GM10248 (cell line): Measurements from ENCODE around the gene PLCL2.
"Not testable (repeated sequence)": the region's sequence is repeated elsewhere in the genome, so short reads cannot be mapped to it uniquely, and the experiment has no call there.

Source experiments
- CTCF ChIA-PET: fragments of 300-600 bp; sonication (Branson Sonifier 250); formaldehyde crosslinking; extraction: SDS; loops from one replicate; lab custom pipeline; 2021; ENCODE audit warnings: antibody characterized with exemption; lab: Yijun Ruan, JAX
- POLR2A ChIA-PET: fragments of 350-650 bp; sonication (Branson Sonifier 250); formaldehyde crosslinking; extraction: SDS; loops from one replicate; lab custom pipeline; 2020; ENCODE audit warnings: antibody characterized with exemption; lab: Yijun Ruan, JAX
- DNase-seq: peaks from one replicate; pipeline ENCODE4 v3.0.0; 2012; ENCODE audit errors: extremely low spot score
- TF ChIP-seq, protein P1 (sequence below): IDR thresholded peaks from 2 replicates; pipeline ENCODE4 v1.5.1; 2012; ENCODE audit warnings: mild to moderate bottlenecking, low read depth; ENCODE audit errors: extremely low read depth, missing control alignments, control extremely low read depth

Gene PLCL2

DNA sequence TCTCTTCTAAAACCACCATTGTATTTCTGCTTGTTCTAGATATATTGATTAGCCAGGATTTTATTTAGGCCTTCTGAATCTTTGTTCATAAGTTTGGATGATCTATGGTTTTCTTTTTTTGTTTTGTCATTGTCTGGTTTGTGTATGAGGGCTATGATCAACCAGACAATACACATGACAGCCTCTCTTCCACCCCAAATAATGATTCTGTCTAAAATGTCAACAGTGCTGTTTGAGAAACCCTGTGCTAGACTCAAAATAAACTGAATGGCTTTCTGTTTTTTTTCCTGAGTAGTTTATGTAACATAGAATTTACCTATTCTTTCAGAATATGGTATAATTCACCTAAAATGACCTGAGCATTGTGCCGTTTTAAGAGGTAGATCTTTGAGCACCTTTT is 66.1 kb downstream of the PLCL2 start:
- CTCF ChIA-PET: no interaction called here
- DNase-seq: no peak
- POLR2A ChIA-PET: no interaction called here
- TF ChIP-seq, protein P1, sequence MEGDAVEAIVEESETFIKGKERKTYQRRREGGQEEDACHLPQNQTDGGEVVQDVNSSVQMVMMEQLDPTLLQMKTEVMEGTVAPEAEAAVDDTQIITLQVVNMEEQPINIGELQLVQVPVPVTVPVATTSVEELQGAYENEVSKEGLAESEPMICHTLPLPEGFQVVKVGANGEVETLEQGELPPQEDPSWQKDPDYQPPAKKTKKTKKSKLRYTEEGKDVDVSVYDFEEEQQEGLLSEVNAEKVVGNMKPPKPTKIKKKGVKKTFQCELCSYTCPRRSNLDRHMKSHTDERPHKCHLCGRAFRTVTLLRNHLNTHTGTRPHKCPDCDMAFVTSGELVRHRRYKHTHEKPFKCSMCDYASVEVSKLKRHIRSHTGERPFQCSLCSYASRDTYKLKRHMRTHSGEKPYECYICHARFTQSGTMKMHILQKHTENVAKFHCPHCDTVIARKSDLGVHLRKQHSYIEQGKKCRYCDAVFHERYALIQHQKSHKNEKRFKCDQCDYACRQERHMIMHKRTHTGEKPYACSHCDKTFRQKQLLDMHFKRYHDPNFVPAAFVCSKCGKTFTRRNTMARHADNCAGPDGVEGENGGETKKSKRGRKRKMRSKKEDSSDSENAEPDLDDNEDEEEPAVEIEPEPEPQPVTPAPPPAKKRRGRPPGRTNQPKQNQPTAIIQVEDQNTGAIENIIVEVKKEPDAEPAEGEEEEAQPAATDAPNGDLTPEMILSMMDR: no peak

GRCh38 chr3:16957852-16958251 is 73.1 kb downstream of the PLCL2 start:
- DNase-seq, POLR2A ChIA-PET: not testable (repeated sequence)
- CTCF ChIA-PET: interaction anchor here (1.5 kb wide), 1 partner anchor 16 kb away, joined by 3 read pairs; no protein-coding TSS in a partner anchor

- TF ChIP-seq, protein P1: no peak
- DNase-seq: no peak
- ChIA-PET CTCF (interaction anchor here (1.1 to 1.4 kb wide), 4 partner anchors 16 to 76 kb away, joined by 3 read pairs; partner anchors contain the start of gene PLCL2), POLR2A (no interaction called here)
Measured at GRCh38 chr3:16960125-16960524, 75.4 kb downstream of the PLCL2 start.

DNA sequence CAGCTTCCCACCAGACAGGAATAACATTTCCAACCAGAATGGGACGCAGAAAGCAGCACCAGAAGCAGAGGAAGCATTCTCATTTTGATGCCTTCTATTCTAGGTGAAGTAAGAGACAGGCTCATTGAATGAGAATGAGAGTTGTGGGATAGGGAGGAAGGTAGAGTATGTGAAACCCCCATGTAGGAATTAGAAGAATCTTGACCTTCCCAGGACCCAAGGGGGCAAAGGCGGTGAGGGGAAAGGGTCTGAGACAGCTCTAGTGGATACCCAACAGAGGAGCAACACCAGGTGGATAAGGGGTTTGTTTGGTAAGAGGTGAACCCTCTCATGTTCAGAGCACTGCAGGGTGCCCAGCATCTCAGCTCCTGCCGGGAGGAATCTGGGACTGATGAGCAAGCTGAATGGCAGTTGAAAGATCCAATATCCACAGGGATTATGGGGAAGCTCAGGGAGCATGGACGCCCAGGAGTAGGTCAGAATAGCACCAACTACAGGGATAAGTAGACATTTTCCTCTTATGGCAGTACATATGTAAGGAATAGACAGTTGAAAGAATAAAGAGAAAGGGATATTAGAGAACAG is 77.0 kb downstream of the PLCL2 start:
- ChIA-PET POLR2A (no interaction called here), CTCF (interaction anchor here (1.0 to 1.3 kb wide), 3 partner anchors 10 to 21 kb away, joined by 3 to 4 read pairs (median 3); no protein-coding TSS in a partner anchor)
- DNase-seq: no peak
- TF ChIP-seq, protein P1: no peak

DNA sequence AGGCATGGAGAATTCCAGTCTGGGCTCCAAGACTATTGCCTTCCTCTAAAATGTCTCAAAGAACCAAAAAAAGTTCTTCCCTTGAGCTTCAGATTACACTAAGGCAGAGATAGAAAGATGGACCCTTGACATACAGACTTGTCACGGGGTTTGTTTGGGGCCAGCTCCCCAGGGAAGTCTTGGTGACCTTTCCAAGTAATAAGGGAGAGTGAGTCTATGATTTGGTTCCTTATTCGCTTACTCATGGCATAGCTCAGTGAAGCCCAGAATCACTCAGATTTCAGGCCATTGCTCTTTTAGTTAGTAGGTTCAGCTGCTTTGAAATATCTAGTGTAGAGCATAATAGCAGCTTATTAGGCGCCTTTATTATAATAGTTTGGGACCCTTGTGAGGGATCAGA is 90.3 kb downstream of the PLCL2 start:
- CTCF ChIA-PET: interaction anchor here (0.8 to 1.7 kb wide), 8 partner anchors 9 to 103 kb away, joined by 3 to 5 read pairs (median 3); no protein-coding TSS in a partner anchor
- POLR2A ChIA-PET: no interaction called here
- TF ChIP-seq, protein P1: no peak
- DNase-seq: no peak

DNA sequence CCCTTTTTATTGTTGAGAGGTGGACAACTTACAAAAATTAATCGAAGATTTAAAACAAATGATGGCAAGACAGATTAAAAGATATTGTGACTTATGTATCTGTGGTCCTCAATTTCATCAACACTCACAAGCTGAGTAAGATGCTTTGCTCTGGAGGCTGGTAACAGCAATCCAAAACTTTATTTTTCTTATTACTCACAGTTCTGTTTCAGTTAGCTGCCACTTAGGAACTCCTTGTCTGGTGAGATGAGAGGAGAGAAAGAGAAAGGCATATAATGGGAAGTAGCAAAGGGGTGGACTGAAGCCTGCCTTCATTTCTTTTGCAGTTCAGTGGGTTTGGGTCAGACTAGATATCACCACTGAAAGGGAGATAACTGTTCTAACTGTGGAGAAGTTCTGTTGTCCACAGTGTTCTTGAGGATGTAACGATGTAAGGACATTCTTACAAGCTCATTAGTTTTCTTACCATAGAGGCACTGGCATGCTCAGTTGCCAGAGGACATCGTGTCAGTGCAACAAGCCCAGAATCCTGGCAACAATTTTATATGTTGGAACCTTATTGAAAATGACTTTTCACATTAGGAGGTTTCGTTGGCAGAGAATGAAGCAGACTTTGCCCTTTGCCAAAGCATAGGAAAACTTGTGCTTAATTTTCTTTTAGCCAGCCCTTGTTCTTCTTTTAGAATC is 93.6 kb downstream of the PLCL2 start:
- ChIA-PET CTCF (interaction anchor here (1.6 kb wide), 1 partner anchor 10 kb away, joined by 6 read pairs; no protein-coding TSS in a partner anchor), POLR2A (no interaction called here)
- TF ChIP-seq, protein P1: no peak
- DNase-seq: no peak

DNA sequence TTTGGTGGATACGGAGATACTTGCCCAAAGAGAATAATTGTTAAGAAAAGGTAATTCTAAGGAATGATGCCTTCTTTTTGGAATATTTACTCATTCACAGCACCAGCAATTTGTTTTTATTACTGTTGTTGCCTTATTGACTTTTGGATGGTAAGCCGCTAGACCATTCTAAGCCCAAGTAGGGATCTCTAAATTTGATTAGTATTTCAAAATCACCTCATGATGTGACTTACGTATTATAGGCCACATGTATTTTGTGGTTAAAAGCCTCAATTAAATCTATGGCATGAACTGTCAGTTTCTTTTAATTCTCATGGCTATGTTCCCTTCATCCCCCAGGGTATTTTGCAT is 94.1 kb downstream of the PLCL2 start:
- TF ChIP-seq, protein P1: no peak
- no peak for DNase-seq
- CTCF ChIA-PET: interaction anchor here (1.6 kb wide), 1 partner anchor 9 kb away, joined by 6 read pairs; no protein-coding TSS in a partner anchor
- POLR2A ChIA-PET: no interaction called here

GRCh38 chr3:16979769-16980515 is 95.2 kb downstream of the PLCL2 start:
- POLR2A ChIA-PET: not testable (repeated sequence)

GRCh38 chr3:16980526-16980925 is 95.8 kb downstream of the PLCL2 start:
- POLR2A ChIA-PET, CTCF ChIA-PET, DNase-seq: not testable (repeated sequence)

More at GRCh38 chr3:16979769-16980515, 95.2 kb downstream of the PLCL2 start:
- CTCF ChIA-PET, DNase-seq: not testable (repeated sequence)
